ENCODE results near the gene PDE4D.
"Not testable (repeated sequence)": the region's sequence is repeated elsewhere in the genome, so short reads cannot be mapped to it uniquely, and the experiment has no call there.

PDE4D gene

GRCh38 chr5:59609501-59610265 is 283.8 kb downstream of the PDE4D start:
- no peak for DNase-seq (ENCODE audit: low read depth, low spot score)

GRCh38 chr5:59608745-59609144 is 284.8 kb downstream of the PDE4D start:
- DNase-seq (ENCODE audit: low read depth, low spot score), result no peak

GRCh38 chr5:59607138-59607765 is 286.3 kb downstream of the PDE4D start:
- DNase-seq (ENCODE audit: low read depth, low spot score), result no peak

- no peak for DNase-seq (ENCODE audit: low read depth, low spot score)
Observed at GRCh38 chr5:59605915-59606314, 287.6 kb downstream of the PDE4D start.

GRCh38 chr5:59604111-59604510 is 289.4 kb downstream of the PDE4D start:
- DNase-seq (ENCODE audit: low read depth, low spot score), result no peak

GRCh38 chr5:59600998-59601397 is 292.5 kb downstream of the PDE4D start:
- no peak for DNase-seq (ENCODE audit: low read depth, low spot score)

GRCh38 chr5:59600153-59600552 is 293.4 kb downstream of the PDE4D start:
- no peak for DNase-seq (ENCODE audit: low read depth, low spot score)

GRCh38 chr5:59599729-59600128 is 293.8 kb downstream of the PDE4D start:
- DNase-seq (ENCODE audit: low read depth, low spot score), result no peak

GRCh38 chr5:59598547-59598874 is 295.0 kb downstream of the PDE4D start:
- no peak for DNase-seq (ENCODE audit: low read depth, low spot score)

GRCh38 chr5:59597690-59598546 is 295.6 kb downstream of the PDE4D start:
- no peak for DNase-seq (ENCODE audit: low read depth, low spot score)

- DNase-seq (ENCODE audit: low read depth, low spot score), result no peak
Observed at GRCh38 chr5:59596586-59597350, 296.8 kb downstream of the PDE4D start.

GRCh38 chr5:59594118-59594517 is 299.4 kb downstream of the PDE4D start:
- DNase-seq (ENCODE audit: low read depth, low spot score), result not testable (repeated sequence)

- no peak for DNase-seq (ENCODE audit: low read depth, low spot score)
Observed at GRCh38 chr5:59593439-59594007, 300.0 kb downstream of the PDE4D start.

- DNase-seq (ENCODE audit: low read depth, low spot score), result no peak
Observed at GRCh38 chr5:59592101-59592500, 301.4 kb downstream of the PDE4D start.

- no peak for DNase-seq (ENCODE audit: low read depth, low spot score)
Observed at GRCh38 chr5:59591162-59591561, 302.4 kb downstream of the PDE4D start.

- DNase-seq (ENCODE audit: low read depth, low spot score), result no peak
Observed at GRCh38 chr5:59588922-59589321, 304.6 kb downstream of the PDE4D start.

- DNase-seq (ENCODE audit: low read depth, low spot score), result no peak
Observed at GRCh38 chr5:59587489-59588337, 305.8 kb downstream of the PDE4D start.

GRCh38 chr5:59586841-59587240 is 306.7 kb downstream of the PDE4D start:
- no peak for DNase-seq (ENCODE audit: low read depth, low spot score)

- no peak for DNase-seq (ENCODE audit: low read depth, low spot score)
Observed at GRCh38 chr5:59584858-59585846, 308.4 kb downstream of the PDE4D start.
